GM12878 (cell line): ENCODE data around the gene TAAR8. TPM values are rescaled to one million over a fixed set of nuclear protein-coding genes. Genes with fewer than 3 reads are reported as not detected.

Experiments
- ATAC-seq: fragments of 200-7000 bp; cut with Tn5 transposase; 3 replicates; pipeline ENCODE4 v1.9.1; 2020; ENCODE audit warnings: mild to moderate bottlenecking, moderate library complexity
- BruUV-seq: library from RNA; stranded (reverse); fragments of 400-500 nt; replicated peaks from 2 replicates; lab custom pipeline; 2021; lab: Mats Ljungman, UMichigan
- CTCF ChIA-PET: fragments of 300-600 bp; sonication (Branson Sonifier 250); formaldehyde crosslinking; extraction: SDS; loops from one replicate; lab custom pipeline; 2021; ENCODE audit warnings: inconsistent platforms; lab: Yijun Ruan, JAX
- POLR2A ChIA-PET: fragments of 350-600 bp; formaldehyde crosslinking; extraction: SDS; loops from one replicate; lab custom pipeline; 2021; ENCODE audit warnings: inconsistent platforms; lab: Charles Lee
- RAD21 ChIA-PET: fragments of 300-600 bp; sonication (Branson Sonifier 250); formaldehyde crosslinking; loops from one replicate; lab custom pipeline; 2023; ENCODE audit warnings: antibody characterized with exemption; ENCODE audit not compliant: unreplicated experiment; lab: Charles Lee
- SMC1A ChIA-PET: fragments of 300-600 bp; sonication (Branson Sonifier 250); formaldehyde crosslinking; loops from one replicate; lab custom pipeline; 2023; ENCODE audit not compliant: unreplicated experiment, uncharacterized antibody; lab: Charles Lee
- DNase-seq: peaks from one replicate; pipeline ENCODE4 v3.0.0-alpha.2; 2011; ENCODE audit warnings: low read depth, low spot score
- FAIRE-seq: peaks from 3 replicates; lab custom pipeline; 2011; peaks lifted over from hg19 to GRCh38; lab: Jason Lieb, UNC
- H2AFZ ChIP-seq: 2 replicates; pipeline ENCODE4 v1.6.0; 2011; ENCODE audit warnings: low read depth, low read length, control low read depth; ENCODE audit not compliant: control insufficient read depth
- H3K27ac ChIP-seq: 2 replicates; pipeline ENCODE4 v1.5.1; 2011; ENCODE audit warnings: control low read depth; ENCODE audit not compliant: control insufficient read depth, insufficient read depth
- H3K27me3 ChIP-seq, 2 experiments: replicated peaks in 1 of 2; 2 replicates each; pipeline versions ENCODE4 v1.6.0 to v1.6.1; 2011; ENCODE audit warnings: low read length in 1 of 2; ENCODE audit not compliant: control insufficient read depth in 2 of 2, insufficient read depth in 2 of 2
- H3K36me3 ChIP-seq, 2 experiments: 2 replicates each; pipeline ENCODE4 v1.5.1; 2011; ENCODE audit warnings: low read length in 1 of 2; ENCODE audit not compliant: control insufficient read depth in 2 of 2, insufficient read depth in 2 of 2
- H3K4me1 ChIP-seq: 2 replicates; pipeline ENCODE4 v1.6.1; 2011; ENCODE audit warnings: mild to moderate bottlenecking, low read length, moderate library complexity, mixed read lengths; ENCODE audit not compliant: control insufficient read depth, insufficient read depth
- H3K4me2 ChIP-seq: 2 replicates; pipeline ENCODE4 v1.6.0; 2011; ENCODE audit warnings: control low read depth; ENCODE audit not compliant: control insufficient read depth, insufficient read depth
- H3K4me3 ChIP-seq: fragments of 200-600 bp; sonication (generic); 2 replicates; pipeline ENCODE4 v1.5.1; 2016
- H3K79me2 ChIP-seq: 2 replicates; pipeline ENCODE4 v1.6.0; 2011; ENCODE audit warnings: low read length; ENCODE audit not compliant: control insufficient read depth, insufficient read depth
- H3K9ac ChIP-seq: 2 replicates; pipeline ENCODE4 v1.8.0; 2011; ENCODE audit warnings: low read length, control low read depth, mixed read lengths; ENCODE audit not compliant: control insufficient read depth, insufficient read depth
- H3K9me3 ChIP-seq: replicated peaks from 3 replicates; pipeline ENCODE4 v1.5.1; 2011; ENCODE audit warnings: mild to moderate bottlenecking, low read length; ENCODE audit not compliant: control insufficient read depth, insufficient read depth
- H4K20me1 ChIP-seq: 2 replicates; pipeline ENCODE4 v1.6.0; 2011; ENCODE audit not compliant: control insufficient read depth, insufficient read depth
- MEF2A ChIP-seq: IDR thresholded peaks from 2 replicates; pipeline ENCODE4 v1.6.1; 2011; ENCODE audit warnings: low read depth, mild to moderate bottlenecking, low read length, moderate library complexity; ENCODE audit not compliant: insufficient read depth
- MEF2B ChIP-seq: fragments of 450-650 bp; IDR thresholded peaks from 2 replicates; pipeline ENCODE4 v1.6.1; 2018; ENCODE audit warnings: mild to moderate bottlenecking, moderate library complexity; ENCODE audit not compliant: partially characterized antibody, poor library complexity, severe bottlenecking
- PAX5 ChIP-seq: IDR thresholded peaks from 2 replicates; pipeline ENCODE4 v1.6.1; 2011; ENCODE audit warnings: low read depth, low read length, borderline replicate concordance
- SMAD1 ChIP-seq: fragments of 450-650 bp; IDR thresholded peaks from 2 replicates; pipeline ENCODE4 v1.6.1; 2018; ENCODE audit warnings: mild to moderate bottlenecking, low read depth; ENCODE audit not compliant: partially characterized antibody
- SRF ChIP-seq, 2 experiments: IDR thresholded peaks; 2 replicates each; pipeline ENCODE4 v1.6.1; 2011; ENCODE audit warnings: low read depth in 2 of 2, low read length in 2 of 2, mild to moderate bottlenecking in 1 of 2, moderate library complexity in 1 of 2
- YBX1 ChIP-seq: fragments of 450-650 bp; IDR thresholded peaks from 2 replicates; pipeline ENCODE4 v1.6.1; 2016; ENCODE audit warnings: antibody characterized with exemption
- ZNF217 ChIP-seq: fragments of 450-650 bp; IDR thresholded peaks from 2 replicates; pipeline ENCODE4 v1.6.1; 2017; ENCODE audit warnings: antibody characterized with exemption, mild to moderate bottlenecking
- ZNF274 ChIP-seq: IDR thresholded peaks from one replicate; pipeline ENCODE4 v1.8.0; 2011; ENCODE audit not compliant: insufficient read length, insufficient read depth
- WGBS: methylation state at CpG from one replicate; pipeline ENCODE4 v1.1.6; 2016; ENCODE audit warnings: low lambda C conversion rate; ENCODE audit not compliant: insufficient replicate concordance, insufficient coverage; ENCODE audit errors: missing lambda C conversion rate; 5-methylcytosine and 5-hydroxymethylcytosine counted together
- in situ Hi-C: fragments of 300-500 bp; cut with MboI; formaldehyde crosslinking; loops from 9 replicates; pipeline ENCODE4 v1.14.3; 2018; ENCODE audit warnings: mixed read lengths
- intact Hi-C: fragments of 100-400 bp; cut with micrococcal nuclease; formaldehyde crosslinking; loops from one replicate; pipeline ENCODE4 v1.14.2; 2022; ENCODE audit not compliant: unreplicated experiment
- polyA plus RNA-seq, 11 experiments: library from polyadenylated mRNA; depleted of rRNA in 4 of 11; unstranded in 6 of 11; stranded (reverse) in 5 of 11; fragments of >200 nt; fragmentation: Nextera tagmentation in 4 of 11; fragmentation: Illumina TruSeq in 1 of 11; extraction: Ambion mirVana in 4 of 11; extraction: Trizol in 1 of 11; gene quantifications; 1 replicate in 1 of 11; 2 replicates in 10 of 11; pipeline versions ENCODE4 v1.2.1 to v1.2.3, GENCODE V29; 2011 to 2016; ENCODE audit warnings: inconsistent platforms in 2 of 11, missing spikeins in 2 of 11, low read depth in 1 of 11
- total RNA-seq, 4 experiments: library from RNA; depleted of rRNA in 3 of 4; stranded (reverse); fragments of >200 nt in 3 of 4; fragmentation: Illumina TruSeq in 1 of 4; extraction: Trizol in 1 of 4; gene quantifications; 2 replicates each; pipeline versions ENCODE4 v1.2.1 to v1.2.3, GENCODE V29; 2013 to 2021
- TF ChIP-seq, protein P1 (sequence below): fragments of 450-650 bp; IDR thresholded peaks from 2 replicates; pipeline ENCODE4 v1.6.1; 2017; ENCODE audit warnings: mild to moderate bottlenecking, moderate library complexity
- TF ChIP-seq, protein P2 (sequence below): fragments of 450-650 bp; IDR thresholded peaks from 2 replicates; pipeline ENCODE4 v1.6.1; 2016; ENCODE audit warnings: mild to moderate bottlenecking

TAAR8 gene
- total and polyA plus RNA-seq, 10 of the 15 experiments (the other 5 are each of a cell fraction or from before 2014, with no cell fraction given): not detected

DNA sequence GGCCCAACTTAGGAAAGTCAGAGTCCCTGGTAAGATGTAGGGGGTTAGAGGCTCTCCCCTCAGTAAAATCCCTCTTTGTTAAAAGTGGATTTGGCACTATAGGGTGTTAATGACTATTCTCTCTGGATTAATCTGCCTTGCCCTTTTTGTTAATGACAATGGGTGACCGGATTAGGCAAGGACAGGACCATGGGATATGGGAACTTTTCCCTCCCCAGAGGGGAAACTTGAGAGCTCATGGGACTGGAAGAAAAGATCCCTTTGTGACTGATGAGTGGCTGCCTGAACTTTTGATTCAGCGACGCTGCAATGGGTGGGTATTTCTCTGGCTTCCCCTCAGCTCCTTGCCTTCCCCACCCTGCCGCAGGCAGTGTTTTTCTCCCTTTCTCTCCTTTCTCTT is 26.6 kb upstream of the TAAR8 start (continued):
- TF ChIP-seq MEF2B (no peak), PAX5 (no peak), MEF2A (no peak), ZNF274 (no peak), SRF (IDR thresholded peaks at IDR 0.05; ENCODE audit: low read depth in 2 of 2, low read length in 2 of 2) (no peak), YBX1 (no peak)
- TF ChIP-seq, protein P1, sequence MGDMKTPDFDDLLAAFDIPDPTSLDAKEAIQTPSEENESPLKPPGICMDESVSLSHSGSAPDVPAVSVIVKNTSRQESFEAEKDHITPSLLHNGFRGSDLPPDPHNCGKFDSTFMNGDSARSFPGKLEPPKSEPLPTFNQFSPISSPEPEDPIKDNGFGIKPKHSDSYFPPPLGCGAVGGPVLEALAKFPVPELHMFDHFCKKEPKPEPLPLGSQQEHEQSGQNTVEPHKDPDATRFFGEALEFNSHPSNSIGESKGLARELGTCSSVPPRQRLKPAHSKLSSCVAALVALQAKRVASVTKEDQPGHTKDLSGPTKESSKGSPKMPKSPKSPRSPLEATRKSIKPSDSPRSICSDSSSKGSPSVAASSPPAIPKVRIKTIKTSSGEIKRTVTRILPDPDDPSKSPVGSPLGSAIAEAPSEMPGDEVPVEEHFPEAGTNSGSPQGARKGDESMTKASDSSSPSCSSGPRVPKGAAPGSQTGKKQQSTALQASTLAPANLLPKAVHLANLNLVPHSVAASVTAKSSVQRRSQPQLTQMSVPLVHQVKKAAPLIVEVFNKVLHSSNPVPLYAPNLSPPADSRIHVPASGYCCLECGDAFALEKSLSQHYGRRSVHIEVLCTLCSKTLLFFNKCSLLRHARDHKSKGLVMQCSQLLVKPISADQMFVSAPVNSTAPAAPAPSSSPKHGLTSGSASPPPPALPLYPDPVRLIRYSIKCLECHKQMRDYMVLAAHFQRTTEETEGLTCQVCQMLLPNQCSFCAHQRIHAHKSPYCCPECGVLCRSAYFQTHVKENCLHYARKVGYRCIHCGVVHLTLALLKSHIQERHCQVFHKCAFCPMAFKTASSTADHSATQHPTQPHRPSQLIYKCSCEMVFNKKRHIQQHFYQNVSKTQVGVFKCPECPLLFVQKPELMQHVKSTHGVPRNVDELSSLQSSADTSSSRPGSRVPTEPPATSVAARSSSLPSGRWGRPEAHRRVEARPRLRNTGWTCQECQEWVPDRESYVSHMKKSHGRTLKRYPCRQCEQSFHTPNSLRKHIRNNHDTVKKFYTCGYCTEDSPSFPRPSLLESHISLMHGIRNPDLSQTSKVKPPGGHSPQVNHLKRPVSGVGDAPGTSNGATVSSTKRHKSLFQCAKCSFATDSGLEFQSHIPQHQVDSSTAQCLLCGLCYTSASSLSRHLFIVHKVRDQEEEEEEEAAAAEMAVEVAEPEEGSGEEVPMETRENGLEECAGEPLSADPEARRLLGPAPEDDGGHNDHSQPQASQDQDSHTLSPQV: no peak

DNA sequence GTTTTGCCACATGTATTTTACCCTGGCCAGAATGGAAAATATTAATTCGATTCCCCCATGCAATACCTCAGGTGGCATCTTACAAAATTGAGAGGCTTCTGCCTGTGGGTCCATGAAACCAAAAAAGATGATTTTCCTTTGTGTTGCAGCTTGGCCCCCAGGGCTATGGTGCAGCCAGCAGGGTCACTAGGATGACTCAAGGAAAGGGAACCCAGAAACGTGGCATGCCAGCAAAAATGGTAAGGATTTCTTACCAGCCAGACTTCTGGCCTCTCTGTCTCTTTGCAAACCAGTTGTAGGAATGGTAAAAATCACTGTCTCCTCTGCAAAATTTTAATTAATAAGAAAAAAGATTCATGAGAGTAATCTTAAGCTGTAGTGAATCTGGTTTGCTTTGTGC is 26.0 kb upstream of the TAAR8 start:
- no peaks in the 10 kb centered on the region; a peak in 1 of 4 replicates for H3K27me3 ChIP-seq
- ChIA-PET POLR2A (interaction anchor here (1.2 kb wide), 1 partner anchor 14 kb away, joined by 4 read pairs; the partner anchor contains the start of gene STX7), SMC1A (interaction anchor here (0.5 to 2.1 kb wide), 6 partner anchors 10 to 297 kb away, joined by 3 to 6 read pairs (median 4); partner anchors contain the start of gene STX7), CTCF (interaction anchor here (2.3 to 4.3 kb wide), 3 partner anchors 10 to 247 kb away, joined by 12 to 20 read pairs (median 16); partner anchors contain the start of gene STX7), RAD21 (interaction anchor here (1.1 to 1.4 kb wide), 2 partner anchors 228 to 247 kb away, joined by 3 to 5 read pairs; no protein-coding TSS in a partner anchor)
- ATAC-seq (no peak), FAIRE-seq (no peak), DNase-seq (no peak)
- H2AFZ ChIP-seq: no peak overlapping the region
- no peaks in the 10 kb centered on the region for H3K4me1 ChIP-seq
- no peaks in the 10 kb centered on the region for H3K9me3 ChIP-seq
- H3K4me3 ChIP-seq: no peak overlapping the region
- no peak overlapping the region for H3K27ac ChIP-seq
- intact Hi-C loops: loop anchor here (5.0 kb wide), 1 partner anchor 121 kb away; no protein-coding TSS in a partner anchor
- no peak overlapping the region for H3K9ac ChIP-seq
- H3K36me3 ChIP-seq: no peaks in the 10 kb centered on the region
- TF ChIP-seq, protein P2, sequence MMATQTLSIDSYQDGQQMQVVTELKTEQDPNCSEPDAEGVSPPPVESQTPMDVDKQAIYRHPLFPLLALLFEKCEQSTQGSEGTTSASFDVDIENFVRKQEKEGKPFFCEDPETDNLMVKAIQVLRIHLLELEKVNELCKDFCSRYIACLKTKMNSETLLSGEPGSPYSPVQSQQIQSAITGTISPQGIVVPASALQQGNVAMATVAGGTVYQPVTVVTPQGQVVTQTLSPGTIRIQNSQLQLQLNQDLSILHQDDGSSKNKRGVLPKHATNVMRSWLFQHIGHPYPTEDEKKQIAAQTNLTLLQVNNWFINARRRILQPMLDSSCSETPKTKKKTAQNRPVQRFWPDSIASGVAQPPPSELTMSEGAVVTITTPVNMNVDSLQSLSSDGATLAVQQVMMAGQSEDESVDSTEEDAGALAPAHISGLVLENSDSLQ: no peak
- TF ChIP-seq SMAD1 (no peak), ZNF217 (no peak)
- no peaks in the 10 kb centered on the region for H4K20me1 ChIP-seq
- no peak overlapping the region for H3K4me2 ChIP-seq
- WGBS: 0% methylated on average over 2 of the region's 2 CpGs
- in situ Hi-C loops: loop anchor here (10.0 kb wide), 1 partner anchor 268 kb away; the partner anchor contains the start of gene SLC18B1
- BruUV-seq: no TSS peak
- no peaks in the 10 kb centered on the region for H3K79me2 ChIP-seq
